Measurements from ENCODE around the gene KRT76.

The KRT76 gene

GRCh38 chr12:52813885-52814709, 37.0 kb upstream of the KRT76 start, which contains the start of gene KRT4:
KRT4 (minus strand) TSS chr12:52814116; CDS start chr12:52814058, 58 bp downstream.
- TF ChIP-seq GABPA (IDR thresholded peaks at IDR 0.05; ENCODE audit: low read depth) (no peak), POLR2AphosphoS5 (IDR thresholded peaks at IDR 0.05; ENCODE audit: low read depth) (no peak), CTCF (IDR thresholded peaks at IDR 0.05; ENCODE audit: insufficient read depth, low read length) (no peak)
- DNase-seq (ENCODE audit: low read depth in 1 of 2, low spot score in 1 of 2), result no peak
- Histone ChIP-seq H3K4me3 (replicated peaks; ENCODE audit: insufficient read depth, low read length) (no peak within 1 kb of the TSS), H3K27ac (replicated peaks) (no peak within 1 kb of the TSS), H3K27me3 (ENCODE audit: insufficient read depth, poor library complexity, severe bottlenecking) (no peaks in the 10 kb centered on the region)

- Histone ChIP-seq H3K27ac (replicated peaks) (no peak overlapping the region), H3K4me3 (replicated peaks; ENCODE audit: insufficient read depth, low read length) (no peak overlapping the region), H3K27me3 (ENCODE audit: insufficient read depth, poor library complexity, severe bottlenecking) (no peaks in the 10 kb centered on the region)
- no peak for DNase-seq (ENCODE audit: low read depth in 1 of 2, low spot score in 1 of 2)
- TF ChIP-seq REST (IDR thresholded peaks at IDR 0.05; ENCODE audit: insufficient replicate concordance, low read depth) (no peak), SPI1 (IDR thresholded peaks at IDR 0.05; ENCODE audit: borderline replicate concordance, low read depth) (no peak), POLR2AphosphoS5 (IDR thresholded peaks at IDR 0.05; ENCODE audit: low read depth) (no peak), CTCF (IDR thresholded peaks at IDR 0.05; ENCODE audit: insufficient read depth, low read length) (no peak), GABPA (IDR thresholded peaks at IDR 0.05; ENCODE audit: low read depth) (no peak)
Measured at GRCh38 chr12:52813203-52813819, 36.2 kb upstream of the KRT76 start.

GRCh38 chr12:52812749-52813148, 35.6 kb upstream of the KRT76 start:
- H3K4me3 ChIP-seq (replicated peaks; ENCODE audit: insufficient read depth, low read length), result no peak overlapping the region
- H3K27me3 ChIP-seq (ENCODE audit: insufficient read depth, poor library complexity, severe bottlenecking), result no peaks in the 10 kb centered on the region
- DNase-seq (ENCODE audit: low read depth in 1 of 2, low spot score in 1 of 2), result no peak
- TF ChIP-seq REST (IDR thresholded peaks at IDR 0.05; ENCODE audit: insufficient replicate concordance, low read depth), result no peak
- TF ChIP-seq POLR2AphosphoS5 (IDR thresholded peaks at IDR 0.05; ENCODE audit: low read depth), result no peak
- no peak for TF ChIP-seq GABPA (IDR thresholded peaks at IDR 0.05; ENCODE audit: low read depth)
- no peak for TF ChIP-seq CTCF (IDR thresholded peaks at IDR 0.05; ENCODE audit: insufficient read depth, low read length)
- no peak for TF ChIP-seq SPI1 (IDR thresholded peaks at IDR 0.05; ENCODE audit: borderline replicate concordance, low read depth)
- H3K27ac ChIP-seq (replicated peaks), result no peak overlapping the region

Measured in HL-60 (cell line).